Breast epithelium (tissue), 3 donors: ENCODE data around the gene RPL39L.

Experiments used
- POLR2A ChIP-seq: fragments of 450-650 bp; IDR thresholded peaks from one replicate; pipeline ENCODE4 v1.6.1; 2016; ENCODE audit warnings: antibody characterized with exemption, mild to moderate bottlenecking, moderate library complexity
- POLR2AphosphoS5 ChIP-seq, 3 donors: sonication (generic); formaldehyde crosslinking; IDR thresholded peaks; one replicate each; pipeline ENCODE4 v1.6.1; 2017; ENCODE audit warnings: antibody characterized with exemption in 3 of 3
- TF ChIP-seq, protein P1 (sequence below), 3 donors: fragments of 450-650 bp; IDR thresholded peaks; one replicate each; pipeline ENCODE4 v1.5.1; 2016 to 2017; ENCODE audit warnings: antibody characterized with exemption in 3 of 3, mild to moderate bottlenecking in 3 of 3, moderate library complexity in 3 of 3

DNA sequence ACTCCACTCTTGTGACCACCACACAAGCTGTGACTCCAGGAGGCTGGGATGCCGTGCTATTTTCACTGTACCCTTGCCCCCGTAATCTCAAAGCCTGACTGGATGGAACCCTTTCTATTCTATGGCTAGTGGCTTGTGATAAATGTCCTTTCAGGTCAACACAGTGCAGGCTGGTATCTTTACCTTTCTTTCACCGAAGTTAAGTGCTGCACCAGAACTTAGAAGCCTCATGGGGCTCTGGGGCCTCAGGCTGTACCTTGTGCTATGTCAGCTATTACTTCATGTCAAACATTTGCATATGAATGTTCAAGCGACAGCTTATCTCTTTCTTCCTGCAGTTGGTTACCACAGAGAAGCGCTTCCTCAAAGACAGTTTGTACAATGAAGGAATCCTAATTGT, 66.8 kb downstream of the RPL39L start:
- TF ChIP-seq, protein P1, sequence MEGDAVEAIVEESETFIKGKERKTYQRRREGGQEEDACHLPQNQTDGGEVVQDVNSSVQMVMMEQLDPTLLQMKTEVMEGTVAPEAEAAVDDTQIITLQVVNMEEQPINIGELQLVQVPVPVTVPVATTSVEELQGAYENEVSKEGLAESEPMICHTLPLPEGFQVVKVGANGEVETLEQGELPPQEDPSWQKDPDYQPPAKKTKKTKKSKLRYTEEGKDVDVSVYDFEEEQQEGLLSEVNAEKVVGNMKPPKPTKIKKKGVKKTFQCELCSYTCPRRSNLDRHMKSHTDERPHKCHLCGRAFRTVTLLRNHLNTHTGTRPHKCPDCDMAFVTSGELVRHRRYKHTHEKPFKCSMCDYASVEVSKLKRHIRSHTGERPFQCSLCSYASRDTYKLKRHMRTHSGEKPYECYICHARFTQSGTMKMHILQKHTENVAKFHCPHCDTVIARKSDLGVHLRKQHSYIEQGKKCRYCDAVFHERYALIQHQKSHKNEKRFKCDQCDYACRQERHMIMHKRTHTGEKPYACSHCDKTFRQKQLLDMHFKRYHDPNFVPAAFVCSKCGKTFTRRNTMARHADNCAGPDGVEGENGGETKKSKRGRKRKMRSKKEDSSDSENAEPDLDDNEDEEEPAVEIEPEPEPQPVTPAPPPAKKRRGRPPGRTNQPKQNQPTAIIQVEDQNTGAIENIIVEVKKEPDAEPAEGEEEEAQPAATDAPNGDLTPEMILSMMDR (IDR thresholded peaks at IDR 0.05): no peak
- no peak for TF ChIP-seq POLR2A
- TF ChIP-seq POLR2AphosphoS5 (IDR thresholded peaks at IDR 0.05): no peak
